HG02970 (cell line): ENCODE results near the gene NAGK.
"Not testable (repeated sequence)": the region's sequence is repeated elsewhere in the genome, so short reads cannot be mapped to it uniquely, and the experiment has no call there.

ENCODE experiments used
- ATAC-seq: cut with Tn5 transposase; IDR thresholded peaks from one replicate; pipeline ENCODE4 v1.9.1; 2021; ENCODE audit warnings: mild to moderate bottlenecking, moderate library complexity, moderate number of reproducible peaks; ENCODE audit not compliant: unreplicated experiment, low FRiP score

NAGK gene

DNA sequence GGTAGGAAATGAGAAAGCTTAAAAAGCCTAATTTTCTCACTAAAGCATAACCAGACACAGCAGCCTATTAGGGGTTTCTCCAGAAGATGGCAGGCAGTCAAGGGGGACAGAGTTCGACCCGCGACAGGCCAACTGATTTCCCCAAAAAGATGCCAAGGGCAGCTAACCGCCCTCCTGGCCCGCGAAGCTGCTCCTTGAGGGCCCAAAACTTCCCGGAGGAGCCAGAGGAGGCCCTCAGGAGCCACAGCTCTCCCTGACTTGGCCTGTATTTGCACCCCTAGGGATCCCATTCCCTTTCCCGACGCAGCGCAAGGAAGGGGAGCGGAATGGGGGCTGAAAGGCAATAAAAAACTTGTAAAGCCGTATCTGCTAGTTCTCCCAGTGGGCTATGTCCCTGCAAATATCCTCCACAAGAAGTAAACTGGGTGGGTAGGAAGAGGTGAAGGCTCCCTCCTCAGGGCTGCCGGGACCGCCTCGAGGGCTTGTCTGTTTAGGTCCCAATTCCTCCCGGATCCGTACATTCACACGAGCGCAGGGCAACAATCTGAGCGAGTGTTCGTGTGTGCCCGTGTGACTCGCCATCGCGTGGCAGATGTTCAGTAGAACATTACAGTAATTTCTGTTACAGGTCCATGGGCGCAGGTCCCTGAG is 756 bp upstream of the NAGK start:
- ATAC-seq: peak; percentile 2

- ATAC-seq: no peak
Measured at GRCh38 chr2:71069376-71069775, 928 bp downstream of the NAGK start.

DNA sequence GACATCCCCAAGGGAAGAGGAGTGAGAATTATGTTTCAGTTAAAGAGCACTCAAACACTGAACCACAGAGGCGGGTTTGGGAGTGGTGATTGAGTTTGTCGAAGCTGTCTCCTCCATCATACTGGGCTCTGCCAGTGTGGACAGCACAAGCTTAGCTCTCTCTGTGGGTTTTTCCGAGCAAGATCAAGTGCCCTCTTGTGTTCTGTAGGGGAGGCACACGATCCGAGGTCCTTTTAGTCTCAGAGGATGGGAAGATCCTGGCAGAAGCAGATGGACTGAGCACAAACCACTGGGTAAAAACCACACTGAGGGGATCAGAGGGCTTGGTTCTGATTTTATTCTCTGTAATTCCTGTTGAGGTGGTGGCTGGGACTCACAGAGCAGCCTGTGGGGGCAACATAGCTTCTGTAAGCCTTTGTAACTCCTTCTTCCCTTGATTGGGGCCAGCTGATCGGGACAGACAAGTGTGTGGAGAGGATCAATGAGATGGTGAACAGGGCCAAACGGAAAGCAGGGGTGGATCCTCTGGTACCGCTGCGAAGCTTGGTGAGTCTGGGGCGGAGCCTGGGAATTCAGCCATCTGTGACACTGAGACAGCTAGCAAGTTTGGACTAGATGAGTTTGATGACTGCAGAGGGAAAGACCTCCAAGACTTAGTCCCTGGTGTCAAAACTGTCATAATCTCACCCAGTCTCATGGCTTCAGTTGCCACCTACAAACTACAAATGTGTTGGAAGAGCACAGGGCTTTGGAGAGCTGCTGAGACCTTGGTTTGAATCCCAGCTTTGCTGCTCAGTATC is 2.0 kb downstream of the NAGK start:
- no peak for ATAC-seq

- no peak for ATAC-seq
Measured at GRCh38 chr2:71071681-71072398, 3.4 kb downstream of the NAGK start.

DNA sequence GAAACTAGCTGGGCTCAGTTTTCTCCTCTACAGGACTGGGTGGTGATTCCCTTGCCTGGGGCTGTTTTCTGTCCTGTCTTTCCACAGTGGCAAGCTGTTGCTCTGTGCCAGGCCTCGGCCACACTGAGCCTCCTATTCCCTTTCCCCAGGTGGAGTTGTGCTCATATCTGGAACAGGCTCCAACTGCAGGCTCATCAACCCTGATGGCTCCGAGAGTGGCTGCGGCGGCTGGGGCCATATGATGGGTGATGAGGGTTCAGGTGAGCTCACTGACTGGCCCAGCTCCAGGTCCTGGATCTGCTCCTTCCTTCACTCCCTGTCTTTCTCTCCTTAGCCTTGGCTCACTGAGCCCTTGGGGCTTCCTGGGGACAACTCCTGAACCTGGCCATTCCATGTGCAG is 4.0 kb downstream of the NAGK start:
- ATAC-seq: no peak

GRCh38 chr2:71073475-71073874 is 5.0 kb downstream of the NAGK start:
- ATAC-seq: no peak

DNA sequence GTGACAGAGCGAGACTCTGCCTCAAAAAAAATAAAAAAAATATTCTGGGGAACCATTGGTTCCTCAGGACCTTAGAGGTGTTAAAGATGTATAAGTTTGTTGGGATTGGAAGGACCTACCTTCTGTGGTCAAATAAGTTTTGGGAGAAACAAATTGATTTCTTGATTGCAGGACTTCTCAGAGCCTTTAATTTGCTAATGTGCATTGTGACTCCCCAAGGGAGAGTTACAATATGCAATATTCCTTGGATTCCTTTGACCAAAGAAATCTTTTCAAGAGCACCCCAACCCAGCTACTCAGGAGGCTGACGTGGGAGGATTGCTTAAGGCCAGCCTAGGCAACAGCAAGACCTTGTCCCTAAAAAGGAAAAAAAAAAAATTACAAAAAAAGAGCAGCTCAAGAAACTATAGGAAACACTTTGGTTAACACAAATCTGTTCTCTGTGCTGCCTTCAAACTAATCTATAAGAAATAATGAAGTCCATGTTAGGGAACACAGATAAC is 6.5 kb downstream of the NAGK start:
- ATAC-seq: no peak

DNA sequence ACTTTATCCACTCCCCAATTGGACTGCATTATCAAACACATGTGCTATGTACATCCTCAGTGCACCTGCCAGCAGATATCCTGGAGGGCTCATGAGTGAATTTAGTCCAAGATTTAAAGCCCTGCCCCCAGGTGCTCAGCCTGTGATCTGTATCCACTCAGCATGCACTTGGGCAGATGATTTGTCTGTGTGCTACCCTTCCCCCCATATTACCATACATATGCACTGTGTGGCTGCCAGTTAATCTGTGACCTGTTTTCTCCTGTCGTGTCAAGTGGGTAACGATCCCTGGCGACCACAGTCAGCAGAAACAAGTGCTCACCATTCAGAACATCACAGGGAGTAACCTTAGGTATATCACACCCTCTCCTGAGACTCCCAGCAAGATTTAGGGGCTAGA is 10.2 kb downstream of the NAGK start:
- ATAC-seq: no peak

DNA sequence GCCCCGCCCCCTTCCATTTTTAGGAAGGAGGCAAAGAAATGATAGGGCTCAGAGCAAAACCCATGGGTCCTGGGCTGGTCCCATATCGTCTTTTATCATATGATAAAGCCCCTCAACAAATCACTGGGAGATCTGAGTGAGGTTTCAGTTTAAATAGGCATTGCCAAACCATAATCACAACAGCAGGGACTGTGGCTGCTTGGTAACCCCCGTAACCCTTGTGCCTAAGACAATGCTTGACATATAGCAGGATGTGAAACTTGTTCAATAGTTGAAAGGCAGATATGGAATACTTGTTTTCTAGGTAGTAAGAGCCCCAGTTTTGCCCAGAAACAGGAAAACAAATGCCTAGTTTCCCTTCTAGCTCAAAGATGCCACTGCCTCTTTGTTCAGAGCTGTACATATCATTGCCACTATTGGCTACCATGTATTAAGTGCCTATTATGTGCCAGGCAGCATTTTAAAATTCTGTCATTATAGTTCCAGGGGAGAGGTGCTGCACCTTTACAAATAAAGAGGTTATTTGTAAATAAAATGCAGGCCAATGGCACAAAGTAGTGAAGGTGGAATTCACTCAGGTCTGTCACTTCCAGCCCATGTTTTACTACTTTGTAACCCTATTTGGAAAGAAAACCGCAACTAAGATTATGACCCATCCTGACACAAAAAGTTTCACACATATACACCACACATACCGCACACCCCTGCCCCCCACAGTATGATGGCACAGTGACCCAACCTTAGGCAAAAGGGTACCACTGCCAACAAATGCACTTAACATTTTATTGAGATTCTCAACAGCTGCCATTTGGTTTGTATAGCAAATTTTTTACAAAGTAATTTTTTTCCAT is 14.2 kb downstream of the NAGK start:
- no peak for ATAC-seq

DNA sequence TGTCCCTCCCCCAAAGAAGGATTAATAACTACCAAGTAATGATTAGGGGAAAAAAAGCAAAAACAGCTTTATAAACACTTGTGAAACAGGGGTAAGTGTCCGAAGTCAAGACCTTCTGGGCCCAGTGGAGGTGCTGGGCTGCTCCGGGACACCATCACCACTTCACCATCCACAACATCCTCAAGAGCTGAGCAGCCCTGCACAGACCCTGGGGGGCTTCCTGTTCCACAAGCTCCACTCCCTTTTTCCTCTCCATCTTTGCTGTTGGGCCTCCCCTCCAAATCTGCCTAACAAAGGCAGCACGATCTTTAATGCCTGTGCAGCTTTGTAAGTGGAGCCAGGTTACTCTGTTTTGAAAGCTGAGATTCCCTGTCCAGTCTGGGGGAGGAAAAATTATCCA is 14.8 kb downstream of the NAGK start:
- not testable (repeated sequence) for ATAC-seq

DNA sequence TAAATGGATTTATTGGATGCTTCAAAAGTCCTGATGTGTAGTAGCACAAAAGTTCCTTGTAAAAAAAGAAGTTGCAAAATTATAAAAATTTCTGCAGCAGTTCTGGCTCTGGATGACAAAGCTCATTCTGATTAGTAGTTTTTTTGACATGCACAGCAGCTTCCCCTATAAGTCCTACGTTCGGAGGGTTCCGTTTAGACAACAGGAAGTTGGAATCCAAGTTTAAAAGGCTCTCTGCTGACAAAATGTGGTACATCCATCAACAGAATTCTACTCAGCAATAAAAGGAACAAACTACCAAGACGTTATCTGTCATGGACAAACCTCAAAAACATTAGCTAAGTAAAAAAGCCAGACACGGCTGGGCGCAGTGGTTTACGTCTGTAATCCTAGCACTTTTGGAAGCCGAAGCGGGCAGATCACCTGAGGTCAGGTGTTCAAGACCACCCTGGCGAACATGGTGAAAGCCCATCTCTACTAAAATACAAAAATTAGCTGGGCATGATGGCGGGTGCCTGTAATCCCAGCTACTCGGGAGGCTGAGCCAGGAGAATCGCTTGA is 15.4 kb downstream of the NAGK start:
- not testable (repeated sequence) for ATAC-seq

DNA sequence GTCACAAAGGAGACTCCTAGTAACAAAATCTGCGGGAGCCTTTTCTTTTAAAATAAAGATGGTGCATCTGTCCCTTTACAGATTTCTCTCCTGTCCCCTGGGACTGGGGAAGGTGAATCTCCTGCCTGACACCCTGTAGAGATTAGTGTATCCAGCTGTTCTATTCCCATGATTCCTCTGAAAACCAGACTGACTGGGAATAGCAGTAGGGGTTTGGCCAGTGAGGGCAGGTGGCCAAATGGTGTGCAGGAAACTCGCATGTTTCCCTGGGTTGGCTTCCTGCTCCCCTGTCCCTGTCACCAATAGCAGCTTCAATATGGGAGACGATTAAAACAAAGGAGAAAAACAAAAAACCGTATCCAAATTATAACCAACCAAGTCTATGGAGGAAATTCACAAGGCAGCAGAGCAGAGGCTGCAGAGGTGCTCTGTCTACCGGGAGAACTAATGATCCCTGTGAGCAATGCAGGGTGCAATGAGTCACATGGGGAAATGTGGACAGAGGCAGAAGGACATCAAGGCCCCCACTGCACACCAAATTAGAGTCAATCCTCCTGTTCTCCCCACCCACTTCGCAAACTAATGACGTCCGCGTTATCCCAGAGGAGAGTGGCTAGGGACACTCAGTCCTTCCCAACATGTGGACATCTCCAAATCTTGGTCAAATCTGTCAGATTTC is 17.0 kb downstream of the NAGK start:
- ATAC-seq: not testable (repeated sequence)

- ATAC-seq: not testable (repeated sequence)
Measured at GRCh38 chr2:71089475-71089874, 21.0 kb downstream of the NAGK start.

DNA sequence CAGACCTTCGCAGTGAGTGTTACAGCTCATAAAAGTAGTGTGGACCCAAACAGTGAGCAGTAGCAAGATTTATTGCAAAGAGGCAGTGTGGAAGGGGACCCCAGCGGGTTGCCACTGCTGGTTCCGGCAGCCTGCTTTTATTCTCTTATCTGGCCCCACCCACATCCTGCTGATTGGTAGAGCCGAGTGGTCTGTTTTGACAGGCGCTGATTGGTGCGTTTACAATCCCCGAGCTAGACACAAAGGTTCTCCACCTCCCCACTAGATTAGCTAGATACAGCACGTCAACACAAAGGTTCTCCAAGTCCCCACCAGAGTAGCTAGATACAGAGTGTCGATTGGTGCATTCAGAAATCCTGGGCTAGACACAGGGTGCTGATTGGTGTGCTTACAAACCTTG is 23.4 kb downstream of the NAGK start:
- not testable (repeated sequence) for ATAC-seq

DNA sequence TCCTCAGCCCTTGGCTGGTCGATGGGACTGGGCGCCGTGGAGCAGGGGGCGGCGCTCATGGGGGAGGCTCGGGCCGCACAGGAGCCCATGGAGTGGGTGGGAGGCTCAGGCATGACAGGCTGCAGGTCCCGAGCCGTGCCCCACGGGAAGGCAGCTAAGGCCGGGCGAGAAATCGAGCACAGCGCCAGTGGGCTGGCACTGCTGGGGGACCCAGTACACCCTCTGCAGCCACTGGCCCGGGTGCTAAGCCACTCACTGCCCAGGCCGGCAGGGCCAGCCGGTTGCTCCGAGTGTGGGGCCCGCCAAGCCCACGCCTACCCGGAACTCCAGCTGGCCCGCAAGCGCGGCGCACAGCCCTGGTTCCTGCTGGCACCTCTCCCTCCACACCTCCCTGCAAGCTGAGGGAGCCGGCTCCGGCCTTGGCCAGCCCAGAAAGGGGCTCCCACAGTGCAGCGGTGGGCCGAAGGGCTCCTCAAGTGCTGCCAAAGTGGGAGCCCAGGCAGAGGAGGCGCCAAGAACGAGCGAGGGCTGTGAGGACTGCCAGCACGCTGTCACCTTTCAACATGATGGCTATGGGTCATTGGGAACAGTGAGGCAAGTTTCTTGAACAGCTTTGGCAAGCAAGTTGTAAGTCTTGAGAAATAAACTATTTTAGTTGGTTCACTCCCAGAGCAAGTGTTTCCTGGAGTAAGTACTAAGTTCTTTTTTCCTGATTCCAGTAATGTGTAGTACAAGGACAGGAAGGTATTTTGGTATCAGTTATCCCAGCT is 24.2 kb downstream of the NAGK start:
- ATAC-seq: not testable (repeated sequence)

- no peak for ATAC-seq
Measured at GRCh38 chr2:71100195-71100964, 31.9 kb downstream of the NAGK start.

GRCh38 chr2:71101656-71102055 is 33.2 kb downstream of the NAGK start:
- ATAC-seq: no peak
